Measurements from ENCODE around the gene NT5DC1. TPM values are rescaled to one million over a fixed set of nuclear protein-coding genes. Genes with fewer than 3 reads are reported as not detected.

NT5DC1 gene
- total RNA-seq, 2 experiments from 2014 or later: 20.5 to 58.8 TPM

DNA sequence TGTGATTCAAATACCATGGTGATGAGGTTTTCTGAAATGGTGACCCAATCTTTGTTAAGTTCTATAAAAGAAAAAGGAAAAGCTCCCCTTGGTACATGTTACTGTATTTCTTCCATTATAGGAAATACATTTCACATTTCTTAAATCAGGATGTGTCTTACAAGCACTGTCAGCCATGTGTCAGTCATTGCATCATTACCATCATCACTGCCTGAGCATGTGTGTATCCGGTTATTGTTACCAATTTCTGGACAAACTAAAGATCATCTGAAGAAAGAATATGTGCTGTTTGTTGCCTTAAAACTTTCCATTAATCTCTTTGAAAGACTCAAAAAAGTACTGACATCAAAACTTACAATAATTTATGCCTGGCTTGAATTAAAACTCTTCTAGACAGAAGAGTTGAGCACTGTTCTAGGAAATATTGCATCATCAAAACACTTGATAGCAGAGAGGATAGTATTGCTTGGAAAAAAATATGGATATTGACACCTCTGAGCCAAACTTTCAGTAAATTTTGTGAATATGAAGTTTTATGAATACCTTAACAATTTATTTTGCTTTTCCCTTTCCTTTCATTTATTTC, 186.2 kb downstream of the NT5DC1 start:
- Histone ChIP-seq H3K9me2 (ENCODE audit: insufficient read depth, low read length) (no peaks in the 10 kb centered on the region), H2AFZ (ENCODE audit: low read length) (no peak overlapping the region), H3K79me2 (ENCODE audit: insufficient read depth, low read depth, low read length) (no peaks in the 10 kb centered on the region), H3K4me1 (ENCODE audit: insufficient read depth, low read length, poor library complexity, severe bottlenecking) (peaks cover 14% of the 10 kb centered on the region), H4K20me1 (ENCODE audit: insufficient read depth, low read length) (no peaks in the 10 kb centered on the region; the same call in 1 of the 2 replicates), H3K4me2 (ENCODE audit: low read length) (no peak overlapping the region), H3K4me3 (ENCODE audit: low read depth, low read length, poor library complexity, severe bottlenecking) (no peak overlapping the region), H3K9me3 (ENCODE audit: low read length) (no peaks in the 10 kb centered on the region), H3K27ac (ENCODE audit: low read depth, low read length, poor library complexity, severe bottlenecking) (no peak overlapping the region), H3K36me3 (ENCODE audit: insufficient read depth, low read length) (no peaks in the 10 kb centered on the region)
- DNase-seq (ENCODE audit: low spot score): no peak
- intact Hi-C loops (cut with micrococcal nuclease; ENCODE audit: unreplicated experiment): loop anchor here (1.0 kb wide), 2 partner anchors 245 to 274 kb away; no protein-coding TSS in a partner anchor
- TF ChIP-seq, protein P1, sequence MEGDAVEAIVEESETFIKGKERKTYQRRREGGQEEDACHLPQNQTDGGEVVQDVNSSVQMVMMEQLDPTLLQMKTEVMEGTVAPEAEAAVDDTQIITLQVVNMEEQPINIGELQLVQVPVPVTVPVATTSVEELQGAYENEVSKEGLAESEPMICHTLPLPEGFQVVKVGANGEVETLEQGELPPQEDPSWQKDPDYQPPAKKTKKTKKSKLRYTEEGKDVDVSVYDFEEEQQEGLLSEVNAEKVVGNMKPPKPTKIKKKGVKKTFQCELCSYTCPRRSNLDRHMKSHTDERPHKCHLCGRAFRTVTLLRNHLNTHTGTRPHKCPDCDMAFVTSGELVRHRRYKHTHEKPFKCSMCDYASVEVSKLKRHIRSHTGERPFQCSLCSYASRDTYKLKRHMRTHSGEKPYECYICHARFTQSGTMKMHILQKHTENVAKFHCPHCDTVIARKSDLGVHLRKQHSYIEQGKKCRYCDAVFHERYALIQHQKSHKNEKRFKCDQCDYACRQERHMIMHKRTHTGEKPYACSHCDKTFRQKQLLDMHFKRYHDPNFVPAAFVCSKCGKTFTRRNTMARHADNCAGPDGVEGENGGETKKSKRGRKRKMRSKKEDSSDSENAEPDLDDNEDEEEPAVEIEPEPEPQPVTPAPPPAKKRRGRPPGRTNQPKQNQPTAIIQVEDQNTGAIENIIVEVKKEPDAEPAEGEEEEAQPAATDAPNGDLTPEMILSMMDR (conservative IDR thresholded peaks at IDR 0.05; ENCODE audit: low read length): no peak
- TF ChIP-seq EZH2phosphoT487 (IDR thresholded peaks at IDR 0.05; ENCODE audit: borderline replicate concordance, low read depth, low read length): no peak
- ChIA-PET CTCF (ENCODE audit: unreplicated experiment) (interaction anchor here (0.6 kb wide), 1 partner anchor 285 kb away, joined by 3 read pairs; the partner anchor contains the start of gene RWDD1), POLR2A (interaction anchor here (0.6 to 1.6 kb wide), 3 partner anchors 14 to 247 kb away, joined by 3 to 7 read pairs (median 4); no protein-coding TSS in a partner anchor)
- BruUV-seq (replicated peaks): no TSS peak

DNA sequence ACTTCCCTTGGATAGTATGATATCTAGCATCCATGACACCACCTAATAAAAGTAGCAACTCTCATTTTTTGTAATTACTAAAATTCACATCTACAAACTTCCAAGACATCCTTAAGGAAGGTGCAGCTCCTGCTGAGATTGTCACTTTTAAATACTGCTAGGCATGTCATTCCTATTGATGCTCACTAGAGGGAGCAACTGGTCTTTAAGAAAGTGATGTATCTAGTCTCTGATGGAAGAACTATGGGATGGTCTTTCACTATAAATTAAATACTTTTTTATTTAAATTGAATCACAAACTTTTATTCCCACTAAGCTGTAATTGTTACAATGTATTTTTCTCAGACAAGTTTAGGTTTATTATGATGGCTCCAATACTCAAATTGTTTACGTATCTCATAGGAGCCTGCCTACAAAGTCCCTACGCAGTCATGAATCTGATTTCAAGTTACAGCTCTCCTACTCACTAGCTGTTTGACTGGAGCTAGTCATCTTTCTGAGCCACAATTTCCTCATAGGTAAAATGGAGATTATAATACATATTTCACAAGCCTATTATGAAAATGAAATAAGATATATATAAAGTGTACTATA, 187.1 kb downstream of the NT5DC1 start:
- no peaks in the 10 kb centered on the region for H3K9me3 ChIP-seq (ENCODE audit: low read length)
- no peak overlapping the region for H3K4me3 ChIP-seq (ENCODE audit: low read depth, low read length, poor library complexity, severe bottlenecking)
- H3K4me2 ChIP-seq (ENCODE audit: low read length): no peak overlapping the region
- peak; percentile 65 for DNase-seq (ENCODE audit: low spot score)
- peaks cover 5% of the 10 kb centered on the region for H3K4me1 ChIP-seq (ENCODE audit: insufficient read depth, low read length, poor library complexity, severe bottlenecking)
- H4K20me1 ChIP-seq (ENCODE audit: insufficient read depth, low read length): no peaks in the 10 kb centered on the region; the same call in 1 of the 2 replicates
- CTCF ChIA-PET (ENCODE audit: unreplicated experiment): interaction anchor here (0.6 to 1.1 kb wide), 2 partner anchors 246 to 284 kb away, joined by 3 read pairs; partner anchors contain the start of gene RWDD1
- TF ChIP-seq EZH2phosphoT487 (IDR thresholded peaks at IDR 0.05; ENCODE audit: borderline replicate concordance, low read depth, low read length): no peak
- TF ChIP-seq, protein P1 (conservative IDR thresholded peaks at IDR 0.05; ENCODE audit: low read length): peak; percentile 92
- no peaks in the 10 kb centered on the region for H3K36me3 ChIP-seq (ENCODE audit: insufficient read depth, low read length)
- H3K27ac ChIP-seq (ENCODE audit: low read depth, low read length, poor library complexity, severe bottlenecking): no peak overlapping the region
- intact Hi-C loops (cut with micrococcal nuclease; ENCODE audit: unreplicated experiment): loop anchor here (1.0 kb wide), 2 partner anchors 245 to 274 kb away; no protein-coding TSS in a partner anchor
- POLR2A ChIA-PET: interaction anchor here (0.6 to 2.0 kb wide), 7 partner anchors 34 to 282 kb away, joined by 3 to 7 read pairs (median 4); partner anchors contain the start of gene TSPYL4
- no peaks in the 10 kb centered on the region for H3K9me2 ChIP-seq (ENCODE audit: insufficient read depth, low read length)
- BruUV-seq (replicated peaks): no TSS peak
- H2AFZ ChIP-seq (ENCODE audit: low read length): no peak overlapping the region
- H3K79me2 ChIP-seq (ENCODE audit: insufficient read depth, low read depth, low read length): no peaks in the 10 kb centered on the region
